HepG2 (cell line): Measurements from ENCODE around the gene PBX2. TPM values are rescaled to one million over a fixed set of nuclear protein-coding genes. Genes with fewer than 3 reads are reported as not detected.

Experiments
- ATAC-seq: fragments of 200-7000 bp; cut with Tn5 transposase; 3 replicates; pipeline ENCODE4 v1.9.1; 2020; ENCODE audit warnings: mild to moderate bottlenecking, moderate library complexity
- BruUV-seq: library from RNA; stranded (reverse); fragments of 400-500 nt; replicated peaks from 2 replicates; lab custom pipeline; 2021; lab: Mats Ljungman, UMichigan
- CTCF ChIA-PET: fragments of 300-600 bp; formaldehyde crosslinking; extraction: SDS; loops from one replicate; lab custom pipeline; 2021; ENCODE audit warnings: low total read pairs, inconsistent platforms, low intra/inter-chr PET ratio; lab: Yijun Ruan, JAX
- POLR2A ChIA-PET: fragments of 350-600 bp; sonication (Branson Sonifier 250); formaldehyde crosslinking; loops from one replicate; lab custom pipeline; 2020; ENCODE audit warnings: antibody characterized with exemption, inconsistent platforms; lab: Yijun Ruan, JAX
- DNase-seq: peaks from one replicate; pipeline ENCODE4 v3.0.0-alpha.2; 2015; ENCODE audit warnings: low spot score
- FAIRE-seq: peaks from 3 replicates; lab custom pipeline; 2011; peaks lifted over from hg19 to GRCh38; lab: Jason Lieb, UNC
- H2AFZ ChIP-seq: one replicate; pipeline ENCODE4 v1.6.1; 2011; ENCODE audit warnings: low read length, inconsistent platforms
- H3K27ac ChIP-seq: fragments of 300-600 bp; 3 replicates; pipeline ENCODE4 v1.8.0; 2011; ENCODE audit warnings: mixed run types, mild to moderate bottlenecking, mixed read lengths, low read length, inconsistent platforms; ENCODE audit not compliant: insufficient read depth; ENCODE audit errors: extremely low read length
- H3K27me3 ChIP-seq, 2 experiments: fragments of 200-600 bp in 1 of 2; 2 replicates in 1 of 2; 3 replicates in 1 of 2; pipeline versions ENCODE4 v1.6.0 to v1.8.0; 2011; ENCODE audit warnings: low read length in 2 of 2, mild to moderate bottlenecking in 2 of 2, moderate library complexity in 2 of 2, inconsistent platforms in 1 of 2; ENCODE audit not compliant: insufficient read depth in 2 of 2, control insufficient read depth in 1 of 2
- H3K36me3 ChIP-seq, 2 experiments: fragments of 200-600 bp in 1 of 2; replicated peaks in 1 of 2; 2 replicates in 1 of 2; 3 replicates in 1 of 2; pipeline versions ENCODE4 v1.5.1 to v1.8.0; 2011; ENCODE audit warnings: low read length in 2 of 2, inconsistent platforms in 1 of 2; ENCODE audit not compliant: insufficient read depth in 2 of 2, control insufficient read depth in 1 of 2
- H3K4me1 ChIP-seq: 2 replicates; pipeline ENCODE4 v1.5.1; 2012; ENCODE audit warnings: low read length, inconsistent platforms; ENCODE audit not compliant: insufficient read depth
- H3K4me2 ChIP-seq: 2 replicates; pipeline ENCODE4 v1.6.0; 2011; ENCODE audit warnings: low read depth, low read length, inconsistent platforms
- H3K4me3 ChIP-seq, 3 experiments: fragments of 200-600 bp in 1 of 3; sonication (generic), shearing (Covaris generic) in 1 of 3; replicated peaks in 1 of 3; 2 replicates each; pipeline ENCODE4 v1.5.1; 2011 to 2016; ENCODE audit warnings: low read length in 3 of 3, inconsistent platforms in 2 of 3, low read depth in 2 of 3, mild to moderate bottlenecking in 2 of 3, control low read depth in 1 of 3, mixed read lengths in 1 of 3; ENCODE audit not compliant: insufficient read depth in 1 of 3
- H3K79me2 ChIP-seq: one replicate; pipeline ENCODE4 v1.6.1; 2011; ENCODE audit warnings: low read length, inconsistent platforms; ENCODE audit not compliant: insufficient read depth
- H3K9ac ChIP-seq: 2 replicates; pipeline ENCODE4 v1.6.0; 2011; ENCODE audit warnings: mild to moderate bottlenecking, low read depth, low read length, inconsistent platforms; ENCODE audit not compliant: insufficient read depth
- H3K9me3 ChIP-seq: 2 replicates; pipeline ENCODE4 v1.5.1; 2012; ENCODE audit warnings: mild to moderate bottlenecking, low read length
- H4K20me1 ChIP-seq: 2 replicates; pipeline ENCODE4 v1.6.0; 2011; ENCODE audit warnings: inconsistent platforms, mild to moderate bottlenecking, low read length, moderate library complexity; ENCODE audit not compliant: insufficient read depth
- ARID3A ChIP-seq: IDR thresholded peaks from 2 replicates; pipeline ENCODE4 v1.6.1; 2012; ENCODE audit warnings: low read depth, low read length, improper control_type of control experiment
- HES4 ChIP-seq: sonication (generic); formaldehyde crosslinking; IDR thresholded peaks from 2 replicates; pipeline ENCODE4 v1.9.0; 2021; ENCODE audit warnings: mild to moderate bottlenecking, missing genetic modification reagents, borderline replicate concordance
- HNRNPL ChIP-seq: fragments of 200-400 bp; formaldehyde crosslinking; IDR thresholded peaks from 2 replicates; pipeline ENCODE4 v1.6.1; 2017; ENCODE audit warnings: mild to moderate bottlenecking, low read depth, low read length
- KLF11 ChIP-seq: IDR thresholded peaks from 2 replicates; pipeline ENCODE4 v1.6.1; 2016; ENCODE audit warnings: missing compliant biosample characterization
- KLF15 ChIP-seq: sonication (generic); formaldehyde crosslinking; IDR thresholded peaks from 2 replicates; pipeline ENCODE4 v1.8.1; 2023; ENCODE audit warnings: borderline replicate concordance, mild to moderate bottlenecking, inconsistent platforms, missing genetic modification reagents, mixed read lengths
- PCBP1 ChIP-seq: fragments of 200-400 bp; formaldehyde crosslinking; IDR thresholded peaks from 2 replicates; pipeline ENCODE4 v1.6.1; 2017; ENCODE audit warnings: mild to moderate bottlenecking, low read depth, low read length, borderline replicate concordance
- SETDB1 ChIP-seq: sonication (generic); formaldehyde crosslinking; IDR thresholded peaks from 2 replicates; pipeline ENCODE4 v1.5.1; 2020; ENCODE audit warnings: missing genetic modification reagents, mild to moderate bottlenecking, borderline replicate concordance
- ZKSCAN8 ChIP-seq: IDR thresholded peaks from 2 replicates; pipeline ENCODE4 v1.6.1; 2016; ENCODE audit warnings: borderline replicate concordance, missing genetic modification reagents, missing compliant biosample characterization
- ZNF713 ChIP-seq: sonication (generic); formaldehyde crosslinking; IDR thresholded peaks from 2 replicates; pipeline ENCODE4 v1.4.0; 2020; ENCODE audit warnings: mild to moderate bottlenecking, missing genetic modification reagents
- ZSCAN9 ChIP-seq: IDR thresholded peaks from 2 replicates; pipeline ENCODE4 v1.6.1; 2016; ENCODE audit warnings: borderline replicate concordance
- WGBS: methylation state at CpG from one replicate; pipeline ENCODE4 v1.1.6; 2017; ENCODE audit warnings: low lambda C conversion rate; 5-methylcytosine and 5-hydroxymethylcytosine counted together
- in situ Hi-C: cut with HindIII; loops from 2 replicates; pipeline ENCODE4 v1.10.0; 2017; ENCODE audit warnings: low pct_unique_long_range_greater_than_20kb; ENCODE audit not compliant: extremely low pct_ligation_motif_present
- intact Hi-C: fragments of 100-400 bp; cut with micrococcal nuclease; formaldehyde crosslinking; loops from one replicate; pipeline ENCODE4 v1.10.0; 2022; ENCODE audit not compliant: unreplicated experiment
- polyA plus RNA-seq, 8 experiments: library from polyadenylated mRNA; depleted of rRNA in 3 of 8; stranded (reverse) in 7 of 8; unstranded in 1 of 8; fragments of >200 nt; fragmentation: Illumina TruSeq in 4 of 8; extraction: Trizol in 4 of 8; gene quantifications; 2 replicates each; pipeline versions ENCODE4 v1.2.1 to v1.2.3, GENCODE V29; 2011 to 2016; ENCODE audit warnings: low read depth in 4 of 8, missing spikeins in 1 of 8, mixed read lengths in 1 of 8; ENCODE audit not compliant: insufficient read depth in 1 of 8
- total RNA-seq, 5 experiments: library from RNA; depleted of rRNA; stranded (reverse); fragments of >200 nt; fragmentation: Illumina TruSeq; extraction: Trizol; gene quantifications; 2 replicates each; pipeline ENCODE4 v1.2.3, GENCODE V29; 2016; ENCODE audit warnings: low read depth in 1 of 5
- TF ChIP-seq, protein P1 (sequence below): IDR thresholded peaks from 2 replicates; pipeline ENCODE4 v1.6.1; 2012; ENCODE audit warnings: low read length, improper control_type of control experiment
- TF ChIP-seq, protein P2 (sequence below): sonication (generic); formaldehyde crosslinking; IDR thresholded peaks from 2 replicates; pipeline ENCODE4 v1.4.0; 2020; ENCODE audit warnings: missing genetic modification reagents

PBX2 gene
- total and polyA plus RNA-seq, 2 of the 13 experiments (the other 11 are each of a cell fraction or from before 2014, with no cell fraction given): 42.3 to 77.8 TPM

DNA sequence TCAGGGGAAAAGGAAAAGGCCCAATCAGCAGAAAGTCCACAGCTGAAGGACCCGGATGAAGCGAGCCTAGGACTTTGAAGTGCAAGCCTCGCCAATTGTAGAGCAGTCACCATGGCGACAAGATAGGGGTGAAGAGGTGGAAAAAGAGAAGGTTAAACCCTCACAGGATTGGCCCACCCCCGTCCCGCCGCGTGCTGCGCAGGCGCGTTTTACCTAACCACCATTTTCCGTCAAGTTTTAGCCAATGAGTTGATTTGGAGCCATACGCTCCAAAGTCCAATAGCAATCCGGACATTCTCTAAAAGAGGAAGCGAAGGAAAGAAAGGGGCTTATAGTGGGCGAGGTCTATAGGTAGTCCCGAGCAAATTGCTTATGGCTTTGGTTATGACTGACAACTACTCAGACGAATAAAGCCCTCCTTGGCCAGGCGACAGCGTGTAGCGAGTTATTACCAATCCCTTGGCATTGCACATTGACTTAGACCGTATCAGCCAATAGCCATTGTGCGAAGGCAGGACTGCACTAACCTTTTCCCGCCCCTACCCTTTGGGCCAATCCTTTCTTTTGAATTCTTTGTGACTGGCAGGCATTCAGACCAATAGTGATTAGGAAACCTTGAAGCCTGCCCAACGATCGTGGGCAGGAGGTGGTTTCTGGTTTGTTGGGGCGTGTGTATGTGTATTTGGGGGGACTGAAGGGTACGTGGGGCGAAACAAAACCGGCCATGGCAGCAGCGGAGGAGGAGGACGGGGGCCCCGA is 12.0 kb downstream of the PBX2 start, which contains the start of gene RNF5:
Gene RNF5, plus strand, starts transcription at position 618 of the 759 bp plus-strand sequence. Its CDS starts 107 bp downstream, at position 725.
- Histone ChIP-seq H3K4me2 (peak within 1 kb of the TSS; percentile 98), H3K79me2 (peaks cover 49% of the 10 kb centered on the region), H3K4me1 (peaks cover 54% of the 10 kb centered on the region), H3K9me3 (no peaks in the 10 kb centered on the region), H3K4me3 (peak within 1 kb of the TSS; percentile 96 to 98 (median 98)), H3K36me3 (peaks cover 19 to 25% of the 10 kb centered on the region in 2 experiments; a peak in 4 of 5 replicates), H2AFZ (no peak within 1 kb of the TSS), H4K20me1 (no peaks in the 10 kb centered on the region), H3K9ac (peak within 1 kb of the TSS; percentile 90), H3K27me3 (no peaks in the 10 kb centered on the region; a peak in 1 of 5 replicates), H3K27ac (peak within 1 kb of the TSS; percentile 97)
- POLR2A ChIA-PET: interaction anchor here (0.6 to 5.8 kb wide), 23 partner anchors 9 to 1093 kb away, joined by 3 to 127 read pairs (median 5); partner anchors contain the start of genes ATF6B, CFB, FKBPL and GPANK1
- CTCF ChIA-PET: interaction anchor here (0.9 kb wide), 1 partner anchor 59 kb away, joined by 3 read pairs; no protein-coding TSS in a partner anchor
- in situ Hi-C loops (no loop called here), intact Hi-C loops (loop anchor here (1.0 to 5.0 kb wide), 6 partner anchors 12 to 1089 kb away; partner anchors contain the start of genes ATF6B, PBX2 and PPT2)
- FAIRE-seq (peak; percentile 99), DNase-seq (peak; percentile 100), ATAC-seq (peak; percentile 90)
- no TSS peak for BruUV-seq
- under 1% methylated on average over 33 of the region's 33 CpGs for WGBS
- TF ChIP-seq ZKSCAN8 (peak; percentile 14; the same call in 1 of the 2 replicates), KLF11 (CRISPR knock-in tag) (no peak), ZSCAN9 (CRISPR knock-in tag) (no peak; the same call in 1 of the 2 replicates), SETDB1 (CRISPR knock-in tag) (no peak), ZNF713 (CRISPR knock-in tag) (no peak), KLF15 (no peak), HES4 (CRISPR knock-in tag) (no peak), HNRNPL (no peak), ARID3A (peak; percentile 74), PCBP1 (no peak)
- TF ChIP-seq, protein P1, sequence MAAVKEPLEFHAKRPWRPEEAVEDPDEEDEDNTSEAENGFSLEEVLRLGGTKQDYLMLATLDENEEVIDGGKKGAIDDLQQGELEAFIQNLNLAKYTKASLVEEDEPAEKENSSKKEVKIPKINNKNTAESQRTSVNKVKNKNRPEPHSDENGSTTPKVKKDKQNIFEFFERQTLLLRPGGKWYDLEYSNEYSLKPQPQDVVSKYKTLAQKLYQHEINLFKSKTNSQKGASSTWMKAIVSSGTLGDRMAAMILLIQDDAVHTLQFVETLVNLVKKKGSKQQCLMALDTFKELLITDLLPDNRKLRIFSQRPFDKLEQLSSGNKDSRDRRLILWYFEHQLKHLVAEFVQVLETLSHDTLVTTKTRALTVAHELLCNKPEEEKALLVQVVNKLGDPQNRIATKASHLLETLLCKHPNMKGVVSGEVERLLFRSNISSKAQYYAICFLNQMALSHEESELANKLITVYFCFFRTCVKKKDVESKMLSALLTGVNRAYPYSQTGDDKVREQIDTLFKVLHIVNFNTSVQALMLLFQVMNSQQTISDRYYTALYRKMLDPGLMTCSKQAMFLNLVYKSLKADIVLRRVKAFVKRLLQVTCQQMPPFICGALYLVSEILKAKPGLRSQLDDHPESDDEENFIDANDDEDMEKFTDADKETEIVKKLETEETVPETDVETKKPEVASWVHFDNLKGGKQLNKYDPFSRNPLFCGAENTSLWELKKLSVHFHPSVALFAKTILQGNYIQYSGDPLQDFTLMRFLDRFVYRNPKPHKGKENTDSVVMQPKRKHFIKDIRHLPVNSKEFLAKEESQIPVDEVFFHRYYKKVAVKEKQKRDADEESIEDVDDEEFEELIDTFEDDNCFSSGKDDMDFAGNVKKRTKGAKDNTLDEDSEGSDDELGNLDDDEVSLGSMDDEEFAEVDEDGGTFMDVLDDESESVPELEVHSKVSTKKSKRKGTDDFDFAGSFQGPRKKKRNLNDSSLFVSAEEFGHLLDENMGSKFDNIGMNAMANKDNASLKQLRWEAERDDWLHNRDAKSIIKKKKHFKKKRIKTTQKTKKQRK: peak; percentile 98
- TF ChIP-seq, protein P2, sequence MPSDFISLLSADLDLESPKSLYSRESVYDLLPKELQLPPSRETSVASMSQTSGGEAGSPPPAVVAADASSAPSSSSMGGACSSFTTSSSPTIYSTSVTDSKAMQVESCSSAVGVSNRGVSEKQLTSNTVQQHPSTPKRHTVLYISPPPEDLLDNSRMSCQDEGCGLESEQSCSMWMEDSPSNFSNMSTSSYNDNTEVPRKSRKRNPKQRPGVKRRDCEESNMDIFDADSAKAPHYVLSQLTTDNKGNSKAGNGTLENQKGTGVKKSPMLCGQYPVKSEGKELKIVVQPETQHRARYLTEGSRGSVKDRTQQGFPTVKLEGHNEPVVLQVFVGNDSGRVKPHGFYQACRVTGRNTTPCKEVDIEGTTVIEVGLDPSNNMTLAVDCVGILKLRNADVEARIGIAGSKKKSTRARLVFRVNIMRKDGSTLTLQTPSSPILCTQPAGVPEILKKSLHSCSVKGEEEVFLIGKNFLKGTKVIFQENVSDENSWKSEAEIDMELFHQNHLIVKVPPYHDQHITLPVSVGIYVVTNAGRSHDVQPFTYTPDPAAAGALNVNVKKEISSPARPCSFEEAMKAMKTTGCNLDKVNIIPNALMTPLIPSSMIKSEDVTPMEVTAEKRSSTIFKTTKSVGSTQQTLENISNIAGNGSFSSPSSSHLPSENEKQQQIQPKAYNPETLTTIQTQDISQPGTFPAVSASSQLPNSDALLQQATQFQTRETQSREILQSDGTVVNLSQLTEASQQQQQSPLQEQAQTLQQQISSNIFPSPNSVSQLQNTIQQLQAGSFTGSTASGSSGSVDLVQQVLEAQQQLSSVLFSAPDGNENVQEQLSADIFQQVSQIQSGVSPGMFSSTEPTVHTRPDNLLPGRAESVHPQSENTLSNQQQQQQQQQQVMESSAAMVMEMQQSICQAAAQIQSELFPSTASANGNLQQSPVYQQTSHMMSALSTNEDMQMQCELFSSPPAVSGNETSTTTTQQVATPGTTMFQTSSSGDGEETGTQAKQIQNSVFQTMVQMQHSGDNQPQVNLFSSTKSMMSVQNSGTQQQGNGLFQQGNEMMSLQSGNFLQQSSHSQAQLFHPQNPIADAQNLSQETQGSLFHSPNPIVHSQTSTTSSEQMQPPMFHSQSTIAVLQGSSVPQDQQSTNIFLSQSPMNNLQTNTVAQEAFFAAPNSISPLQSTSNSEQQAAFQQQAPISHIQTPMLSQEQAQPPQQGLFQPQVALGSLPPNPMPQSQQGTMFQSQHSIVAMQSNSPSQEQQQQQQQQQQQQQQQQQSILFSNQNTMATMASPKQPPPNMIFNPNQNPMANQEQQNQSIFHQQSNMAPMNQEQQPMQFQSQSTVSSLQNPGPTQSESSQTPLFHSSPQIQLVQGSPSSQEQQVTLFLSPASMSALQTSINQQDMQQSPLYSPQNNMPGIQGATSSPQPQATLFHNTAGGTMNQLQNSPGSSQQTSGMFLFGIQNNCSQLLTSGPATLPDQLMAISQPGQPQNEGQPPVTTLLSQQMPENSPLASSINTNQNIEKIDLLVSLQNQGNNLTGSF (CRISPR knock-in tag): no peak
